Measurements from ENCODE around the gene TSHR.
"Not testable (repeated sequence)": the region's sequence is repeated elsewhere in the genome, so short reads cannot be mapped to it uniquely, and the experiment has no call there.

TSHR gene

GRCh38 chr14:80953211-80953610 lies 2.2 kb upstream of the TSHR start:
- DNase-seq, result not testable (repeated sequence)

- peak; percentile 95 for DNase-seq
Observed at GRCh38 chr14:80954687-80955299, 628 bp upstream of the TSHR start.

- DNase-seq, result peak; percentile 60
Observed at GRCh38 chr14:80956102-80956501, 681 bp downstream of the TSHR start.

- peak; percentile 96 for DNase-seq
Observed at GRCh38 chr14:80956922-80957321, 1.5 kb downstream of the TSHR start.

GRCh38 chr14:80957613-80958012 lies 2.2 kb downstream of the TSHR start:
- no peak for DNase-seq

GRCh38 chr14:80958226-80958625 lies 2.8 kb downstream of the TSHR start:
- no peak for DNase-seq

- DNase-seq, result peak; percentile 61
Observed at GRCh38 chr14:80958939-80959338, 3.5 kb downstream of the TSHR start.

GRCh38 chr14:80959496-80959895 lies 4.1 kb downstream of the TSHR start:
- peak; percentile 98 for DNase-seq

GRCh38 chr14:80965037-80965436 lies 9.6 kb downstream of the TSHR start:
- DNase-seq, result peak; percentile 44

- peak; percentile 99 for DNase-seq
Observed at GRCh38 chr14:80973931-80974641, 18.7 kb downstream of the TSHR start.

- DNase-seq, result no peak
Observed at GRCh38 chr14:80974679-80975078, 19.3 kb downstream of the TSHR start.

- DNase-seq, result peak; percentile 51
Observed at GRCh38 chr14:80977221-80977620, 21.8 kb downstream of the TSHR start.

- peak; percentile 65 for DNase-seq
Observed at GRCh38 chr14:80978403-80978802, 23.0 kb downstream of the TSHR start.

GRCh38 chr14:80979951-80980350 lies 24.5 kb downstream of the TSHR start:
- no peak for DNase-seq

GRCh38 chr14:80981156-80981555 lies 25.7 kb downstream of the TSHR start:
- DNase-seq, result no peak

- DNase-seq, result no peak
Observed at GRCh38 chr14:80981673-80982072, 26.3 kb downstream of the TSHR start.

GRCh38 chr14:80982711-80983110 lies 27.3 kb downstream of the TSHR start:
- no peak for DNase-seq

GRCh38 chr14:80987235-80988032 lies 32.0 kb downstream of the TSHR start:
- peak; percentile 95 for DNase-seq

- DNase-seq, result no peak
Observed at GRCh38 chr14:80988192-80988591, 32.8 kb downstream of the TSHR start.

GRCh38 chr14:80988735-80989429 lies 33.5 kb downstream of the TSHR start:
- DNase-seq, result no peak

- DNase-seq, result no peak
Observed at GRCh38 chr14:80992580-80992979, 37.2 kb downstream of the TSHR start.

GRCh38 chr14:80996049-80996901 lies 40.9 kb downstream of the TSHR start:
- DNase-seq, result peak; percentile 73

Measured in NCI-H69 (cell line).